Right atrium auricular region (tissue), 2 donors: Measurements from ENCODE around the gene ITPRID2. TPM values are rescaled to one million over a fixed set of nuclear protein-coding genes. Genes with fewer than 3 reads are reported as not detected.

Experiments
- DNase-seq: peaks from one replicate; pipeline ENCODE4 v3.0.0-alpha.2; 2019; ENCODE audit warnings: low spot score
- H3K27ac ChIP-seq, 2 donors: fragments of 200-600 bp; sonication (generic); 1 replicate in 1 of 2; 2 replicates in 1 of 2; pipeline ENCODE4 v1.5.1; 2016 to 2019
- H3K27me3 ChIP-seq, 2 donors: fragments of 200-600 bp; sonication (generic); one replicate each; pipeline versions ENCODE4 v1.5.1 to v1.6.0; 2017 to 2019
- H3K36me3 ChIP-seq: fragments of 200-600 bp; sonication (generic); one replicate; pipeline ENCODE4 v1.5.1; 2016
- H3K4me1 ChIP-seq, 2 donors: fragments of 200-600 bp; sonication (generic); one replicate each; pipeline versions ENCODE4 v1.5.1 to v1.6.0; 2017 to 2019
- H3K4me3 ChIP-seq, 2 donors: fragments of 200-600 bp; sonication (generic); 1 replicate in 1 of 2; 2 replicates in 1 of 2; pipeline ENCODE4 v1.5.1; 2017 to 2019; ENCODE audit warnings: mild to moderate bottlenecking in 1 of 2, moderate library complexity in 1 of 2
- H3K9me3 ChIP-seq, 2 donors: fragments of 200-600 bp; sonication (generic); one replicate each; pipeline ENCODE4 v1.5.1; 2019
- total RNA-seq, 2 donors: library from RNA; depleted of rRNA; stranded (reverse); fragments of >200 nt; gene quantifications; one replicate each; pipeline ENCODE4 v1.1.0, GENCODE V29; 2016
- TF ChIP-seq, protein P1 (sequence below), 2 donors: fragments of 200-600 bp; sonication (generic); IDR thresholded peaks; one replicate each; pipeline ENCODE4 v1.5.1; 2019; ENCODE audit warnings: antibody characterized with exemption in 2 of 2

Gene ITPRID2
- total RNA-seq, 2 donors from 2014 or later, result 52.0 to 56.5 TPM

DNA sequence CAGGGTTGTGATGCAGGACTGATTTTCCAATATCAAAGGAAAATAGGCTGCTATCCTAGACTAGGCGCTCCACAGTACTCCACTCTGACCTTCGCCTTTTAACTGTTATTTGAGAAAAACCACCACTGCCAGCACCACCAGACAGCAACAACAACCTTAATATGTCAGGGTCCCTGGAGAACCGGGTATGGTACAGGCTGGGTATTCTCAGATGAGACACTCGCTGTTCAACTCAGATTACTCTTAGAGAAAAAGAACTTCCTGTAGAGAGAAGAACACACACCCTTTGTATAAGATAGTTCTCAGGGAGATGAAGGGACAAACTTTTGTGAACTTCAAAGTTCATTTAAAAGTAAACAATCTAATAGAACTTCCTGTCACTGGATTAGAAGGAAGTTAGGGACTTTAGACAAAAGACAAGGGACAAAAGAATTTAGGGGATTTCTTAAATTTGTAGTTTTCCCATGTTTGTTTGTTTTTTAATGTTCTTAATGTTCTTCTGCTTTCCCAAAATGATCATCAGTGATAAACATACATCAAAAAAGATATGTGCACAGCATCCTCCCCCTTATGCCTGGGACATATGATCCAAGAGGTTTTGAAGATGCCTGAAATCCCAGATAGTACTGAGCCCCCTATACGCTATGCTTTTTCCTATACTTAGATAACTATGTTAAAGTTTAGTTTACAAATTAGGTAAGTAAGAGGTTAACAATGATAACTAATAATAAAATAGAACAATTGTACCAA is 52.8 kb downstream of the ITPRID2 start:
- TF ChIP-seq, protein P1, sequence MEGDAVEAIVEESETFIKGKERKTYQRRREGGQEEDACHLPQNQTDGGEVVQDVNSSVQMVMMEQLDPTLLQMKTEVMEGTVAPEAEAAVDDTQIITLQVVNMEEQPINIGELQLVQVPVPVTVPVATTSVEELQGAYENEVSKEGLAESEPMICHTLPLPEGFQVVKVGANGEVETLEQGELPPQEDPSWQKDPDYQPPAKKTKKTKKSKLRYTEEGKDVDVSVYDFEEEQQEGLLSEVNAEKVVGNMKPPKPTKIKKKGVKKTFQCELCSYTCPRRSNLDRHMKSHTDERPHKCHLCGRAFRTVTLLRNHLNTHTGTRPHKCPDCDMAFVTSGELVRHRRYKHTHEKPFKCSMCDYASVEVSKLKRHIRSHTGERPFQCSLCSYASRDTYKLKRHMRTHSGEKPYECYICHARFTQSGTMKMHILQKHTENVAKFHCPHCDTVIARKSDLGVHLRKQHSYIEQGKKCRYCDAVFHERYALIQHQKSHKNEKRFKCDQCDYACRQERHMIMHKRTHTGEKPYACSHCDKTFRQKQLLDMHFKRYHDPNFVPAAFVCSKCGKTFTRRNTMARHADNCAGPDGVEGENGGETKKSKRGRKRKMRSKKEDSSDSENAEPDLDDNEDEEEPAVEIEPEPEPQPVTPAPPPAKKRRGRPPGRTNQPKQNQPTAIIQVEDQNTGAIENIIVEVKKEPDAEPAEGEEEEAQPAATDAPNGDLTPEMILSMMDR (IDR thresholded peaks at IDR 0.05), result no peak
- no peak overlapping the region for H3K27ac ChIP-seq

GRCh38 chr2:181944914-181945291 is 53.4 kb downstream of the ITPRID2 start:
- DNase-seq, result no peak
- no peak overlapping the region for H3K27ac ChIP-seq
- H3K27me3 ChIP-seq, result no peaks in the 10 kb centered on the region
- no peaks in the 10 kb centered on the region for H3K9me3 ChIP-seq
- no peak overlapping the region for H3K4me3 ChIP-seq
- no peaks in the 10 kb centered on the region for H3K36me3 ChIP-seq
- TF ChIP-seq, protein P1 (IDR thresholded peaks at IDR 0.05), result no peak
- H3K4me1 ChIP-seq, result no peaks in the 10 kb centered on the region

More for the DNA sequence above, 52.8 kb downstream of the ITPRID2 start:
- Histone ChIP-seq H3K4me1 (no peaks in the 10 kb centered on the region), H3K4me3 (no peak overlapping the region), H3K27me3 (no peaks in the 10 kb centered on the region), H3K36me3 (no peaks in the 10 kb centered on the region), H3K9me3 (no peaks in the 10 kb centered on the region)
- no peak for DNase-seq

- no peaks in the 10 kb centered on the region for H3K4me1 ChIP-seq
- TF ChIP-seq, protein P1 (IDR thresholded peaks at IDR 0.05), result no peak
- no peaks in the 10 kb centered on the region for H3K9me3 ChIP-seq
- H3K27me3 ChIP-seq, result no peaks in the 10 kb centered on the region
- no peaks in the 10 kb centered on the region for H3K36me3 ChIP-seq
- no peak overlapping the region for H3K4me3 ChIP-seq
- no peak for DNase-seq
- H3K27ac ChIP-seq, result no peak overlapping the region
Observed at GRCh38 chr2:181946444-181947127, 55.1 kb downstream of the ITPRID2 start.

DNA sequence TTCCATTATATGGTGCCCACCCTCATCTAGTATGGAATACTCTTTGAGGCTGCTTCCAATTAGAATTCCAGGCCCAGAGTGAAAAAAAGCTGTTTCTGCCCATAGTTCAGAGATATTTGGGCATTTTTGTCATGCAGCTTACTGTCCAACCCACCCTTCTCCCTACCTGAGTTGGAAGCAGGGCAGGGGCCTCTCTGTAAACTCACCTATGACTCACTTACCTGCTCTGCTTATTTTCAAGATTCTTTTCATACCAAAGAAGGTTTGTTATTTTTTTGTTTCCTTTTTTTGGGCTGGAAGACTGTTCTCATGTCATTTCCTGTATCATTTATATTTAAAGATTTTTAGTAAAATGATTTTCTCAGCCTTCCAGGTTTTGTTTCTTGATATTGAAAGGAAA is 55.7 kb downstream of the ITPRID2 start:
- H3K9me3 ChIP-seq, result no peaks in the 10 kb centered on the region
- H3K27me3 ChIP-seq, result no peaks in the 10 kb centered on the region
- no peak overlapping the region for H3K4me3 ChIP-seq
- no peaks in the 10 kb centered on the region for H3K36me3 ChIP-seq
- TF ChIP-seq, protein P1 (IDR thresholded peaks at IDR 0.05), result no peak
- H3K4me1 ChIP-seq, result no peaks in the 10 kb centered on the region
- DNase-seq, result no peak
- no peak overlapping the region for H3K27ac ChIP-seq

- TF ChIP-seq, protein P1 (IDR thresholded peaks at IDR 0.05), result no peak
- Histone ChIP-seq H3K27me3 (no peaks in the 10 kb centered on the region), H3K4me3 (no peak overlapping the region), H3K36me3 (no peaks in the 10 kb centered on the region), H3K4me1 (no peaks in the 10 kb centered on the region), H3K27ac (no peak overlapping the region), H3K9me3 (no peaks in the 10 kb centered on the region)
- no peak for DNase-seq
Observed at GRCh38 chr2:181948227-181948626, 56.7 kb downstream of the ITPRID2 start.
